Measurements from ENCODE around the gene NRXN3. TPM values are rescaled to one million over a fixed set of nuclear protein-coding genes. Genes with fewer than 3 reads are reported as not detected.

The NRXN3 gene
- total and polyA plus RNA-seq, 3 experiments from 2014 or later = not detected

GRCh38 chr14:78921856-78922255 is 751.7 kb downstream of the NRXN3 start:
- H3K4me3 Mint-ChIP-seq = no peak overlapping the region
- Histone ChIP-seq H3K27ac (ENCODE audit: low read depth, low read length) (no peak overlapping the region), H3K4me3 (ENCODE audit: low read length) (no peak overlapping the region), H3K27me3 (ENCODE audit: insufficient read depth, low read length, poor library complexity, severe bottlenecking) (no peaks in the 10 kb centered on the region), H3K4me1 (ENCODE audit: insufficient read depth, low read length) (no peaks in the 10 kb centered on the region), H3K36me3 (ENCODE audit: insufficient read depth, low read length) (no peaks in the 10 kb centered on the region), H3K9me3 (ENCODE audit: low read length) (no peaks in the 10 kb centered on the region)
- ChIA-PET CTCF (no interaction called here), POLR2A (no interaction called here)
- no peak for DNase-seq
- H3K9me3 Mint-ChIP-seq = peaks cover 0 to 4% (median 2%) of the 10 kb centered on the region in 5 donors
- peaks cover 0 to 1% of the 10 kb centered on the region in 2 donors for H3K27me3 Mint-ChIP-seq
- H3K27ac Mint-ChIP-seq = no peak overlapping the region
- no peaks in the 10 kb centered on the region for H3K4me1 Mint-ChIP-seq
- no peaks in the 10 kb centered on the region for H3K36me3 Mint-ChIP-seq

- Mint-ChIP-seq H3K4me1 (no peaks in the 10 kb centered on the region), H3K4me3 (no peak overlapping the region), H3K9me3 (peaks cover 0 to 7% (median 2%) of the 10 kb centered on the region in 5 donors), H3K27me3 (peaks cover 0 to 1% of the 10 kb centered on the region in 2 donors), H3K36me3 (no peaks in the 10 kb centered on the region), H3K27ac (no peak overlapping the region)
- no peak overlapping the region for H3K27ac ChIP-seq (ENCODE audit: low read depth, low read length)
- no peak for DNase-seq
- H3K4me3 ChIP-seq (ENCODE audit: low read length) = no peak overlapping the region
- H3K9me3 ChIP-seq (ENCODE audit: low read length) = no peaks in the 10 kb centered on the region
- no peaks in the 10 kb centered on the region for H3K36me3 ChIP-seq (ENCODE audit: insufficient read depth, low read length)
- H3K4me1 ChIP-seq (ENCODE audit: insufficient read depth, low read length) = no peaks in the 10 kb centered on the region
- ChIA-PET POLR2A (no interaction called here), CTCF (no interaction called here)
- H3K27me3 ChIP-seq (ENCODE audit: insufficient read depth, low read length, poor library complexity, severe bottlenecking) = no peaks in the 10 kb centered on the region
Observed at GRCh38 chr14:78927261-78927660, 757.1 kb downstream of the NRXN3 start.

- ChIA-PET POLR2A (no interaction called here), CTCF (interaction anchor here (1.3 to 1.4 kb wide), 2 partner anchors 22 to 26 kb away, joined by 3 to 4 read pairs; no protein-coding TSS in a partner anchor)
- H3K4me1 ChIP-seq (ENCODE audit: insufficient read depth, low read length) = no peaks in the 10 kb centered on the region
- no peak overlapping the region for H3K27ac ChIP-seq (ENCODE audit: low read depth, low read length)
- no peaks in the 10 kb centered on the region for H3K27me3 ChIP-seq (ENCODE audit: insufficient read depth, low read length, poor library complexity, severe bottlenecking)
- H3K36me3 Mint-ChIP-seq = no peaks in the 10 kb centered on the region
- no peaks in the 10 kb centered on the region for H3K27me3 Mint-ChIP-seq
- H3K4me3 ChIP-seq (ENCODE audit: low read length) = no peak overlapping the region
- H3K4me3 Mint-ChIP-seq = no peak overlapping the region
- H3K36me3 ChIP-seq (ENCODE audit: insufficient read depth, low read length) = no peaks in the 10 kb centered on the region
- H3K4me1 Mint-ChIP-seq = no peaks in the 10 kb centered on the region
- H3K9me3 ChIP-seq (ENCODE audit: low read length) = no peaks in the 10 kb centered on the region
- peaks cover 0 to 5% (median 2%) of the 10 kb centered on the region in 5 donors for H3K9me3 Mint-ChIP-seq
- H3K27ac Mint-ChIP-seq = no peak overlapping the region
- no peak for DNase-seq
Observed at GRCh38 chr14:78933166-78933565, 763.0 kb downstream of the NRXN3 start.

DNA sequence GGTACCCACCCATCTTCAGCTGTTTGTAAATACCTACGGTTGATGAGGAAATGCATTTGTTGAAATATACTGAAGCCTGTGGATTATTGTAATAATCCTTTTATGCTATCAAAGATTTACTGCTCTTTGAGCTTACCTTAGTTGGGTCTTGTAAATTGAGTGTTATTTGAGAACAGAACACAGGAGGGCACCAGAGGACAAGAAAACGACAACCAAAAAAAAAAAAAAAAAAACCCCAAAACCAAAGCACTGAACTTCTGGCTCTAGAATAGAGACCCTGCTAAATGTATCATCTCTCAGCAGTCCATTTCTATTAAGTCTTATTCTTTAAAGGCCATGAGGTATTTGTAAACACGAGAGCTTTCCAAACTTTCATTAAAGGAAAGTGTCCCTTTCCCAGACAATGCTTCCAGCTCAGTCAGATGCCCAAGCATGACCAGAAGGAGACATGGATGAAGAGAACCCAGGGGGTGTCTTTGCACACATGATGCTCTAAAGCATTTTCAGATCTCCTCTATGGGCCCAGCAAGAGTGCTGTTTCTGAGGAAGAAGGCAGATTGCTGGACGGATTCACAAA is 763.9 kb downstream of the NRXN3 start:
- H3K4me3 Mint-ChIP-seq = no peak overlapping the region
- Histone ChIP-seq H3K4me3 (ENCODE audit: low read length) (no peak overlapping the region), H3K36me3 (ENCODE audit: insufficient read depth, low read length) (no peaks in the 10 kb centered on the region), H3K27me3 (ENCODE audit: insufficient read depth, low read length, poor library complexity, severe bottlenecking) (no peaks in the 10 kb centered on the region), H3K4me1 (ENCODE audit: insufficient read depth, low read length) (no peaks in the 10 kb centered on the region), H3K27ac (ENCODE audit: low read depth, low read length) (no peak overlapping the region), H3K9me3 (ENCODE audit: low read length) (no peaks in the 10 kb centered on the region)
- no peaks in the 10 kb centered on the region for H3K36me3 Mint-ChIP-seq
- H3K27me3 Mint-ChIP-seq = no peaks in the 10 kb centered on the region
- H3K9me3 Mint-ChIP-seq = peaks cover 0 to 5% (median 0%) of the 10 kb centered on the region in 5 donors
- ChIA-PET CTCF (interaction anchor here (1.3 to 1.4 kb wide), 2 partner anchors 21 to 25 kb away, joined by 3 to 4 read pairs; no protein-coding TSS in a partner anchor), POLR2A (no interaction called here)
- no peak overlapping the region for H3K27ac Mint-ChIP-seq
- DNase-seq = no peak
- H3K4me1 Mint-ChIP-seq = no peaks in the 10 kb centered on the region

- no peaks in the 10 kb centered on the region for H3K4me1 Mint-ChIP-seq
- Histone ChIP-seq H3K27me3 (ENCODE audit: insufficient read depth, low read length, poor library complexity, severe bottlenecking) (no peaks in the 10 kb centered on the region), H3K9me3 (ENCODE audit: low read length) (no peaks in the 10 kb centered on the region), H3K27ac (ENCODE audit: low read depth, low read length) (no peak overlapping the region), H3K4me1 (ENCODE audit: insufficient read depth, low read length) (no peaks in the 10 kb centered on the region), H3K4me3 (ENCODE audit: low read length) (no peak overlapping the region), H3K36me3 (ENCODE audit: insufficient read depth, low read length) (no peaks in the 10 kb centered on the region)
- H3K27ac Mint-ChIP-seq = no peak overlapping the region
- H3K27me3 Mint-ChIP-seq = peaks cover 2 to 3% of the 10 kb centered on the region in 2 donors
- CTCF ChIA-PET = no interaction called here
- no peak overlapping the region for H3K4me3 Mint-ChIP-seq
- H3K36me3 Mint-ChIP-seq = no peaks in the 10 kb centered on the region
- POLR2A ChIA-PET = no interaction called here
- peaks cover 0 to 7% (median 0%) of the 10 kb centered on the region in 5 donors for H3K9me3 Mint-ChIP-seq
- no peak for DNase-seq
Observed at GRCh38 chr14:78946949-78947348, 776.8 kb downstream of the NRXN3 start.

DNA sequence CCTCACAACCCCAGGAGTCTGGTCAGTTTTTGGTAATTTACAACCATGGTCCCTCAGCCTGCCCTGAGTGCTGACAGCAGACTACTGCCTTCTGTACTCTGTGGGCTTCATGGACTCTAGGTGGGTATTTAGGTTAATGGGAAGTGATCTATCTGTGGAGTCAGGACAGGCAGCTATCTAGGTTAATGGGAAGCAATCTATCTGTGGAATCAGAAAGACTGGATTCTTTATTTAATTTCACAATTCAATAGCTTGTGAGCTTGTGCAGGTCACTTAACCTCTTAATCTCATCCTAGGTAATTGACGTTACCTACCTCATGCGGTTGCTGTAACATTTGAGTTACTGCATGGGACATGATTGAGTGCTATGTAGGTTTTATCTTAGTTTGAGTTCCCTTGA is 777.5 kb downstream of the NRXN3 start:
- no peak overlapping the region for H3K4me3 ChIP-seq (ENCODE audit: low read length)
- H3K9me3 Mint-ChIP-seq = peaks cover 0 to 5% (median 0%) of the 10 kb centered on the region in 5 donors
- H3K9me3 ChIP-seq (ENCODE audit: low read length) = no peaks in the 10 kb centered on the region
- ChIA-PET POLR2A (no interaction called here), CTCF (no interaction called here)
- no peaks in the 10 kb centered on the region for H3K36me3 ChIP-seq (ENCODE audit: insufficient read depth, low read length)
- no peak overlapping the region for H3K27ac ChIP-seq (ENCODE audit: low read depth, low read length)
- H3K4me1 ChIP-seq (ENCODE audit: insufficient read depth, low read length) = no peaks in the 10 kb centered on the region
- no peaks in the 10 kb centered on the region for H3K36me3 Mint-ChIP-seq
- no peak for DNase-seq
- H3K27me3 ChIP-seq (ENCODE audit: insufficient read depth, low read length, poor library complexity, severe bottlenecking) = no peaks in the 10 kb centered on the region
- H3K27ac Mint-ChIP-seq = no peak overlapping the region
- no peak overlapping the region for H3K4me3 Mint-ChIP-seq
- no peaks in the 10 kb centered on the region for H3K4me1 Mint-ChIP-seq
- H3K27me3 Mint-ChIP-seq = peaks cover 0 to 3% of the 10 kb centered on the region in 2 donors

- no peak for DNase-seq
- CTCF ChIA-PET = no interaction called here
- H3K27ac ChIP-seq (ENCODE audit: low read depth, low read length) = no peak overlapping the region
- H3K9me3 Mint-ChIP-seq = no peaks in the 10 kb centered on the region
- no peak overlapping the region for H3K4me3 Mint-ChIP-seq
- no peaks in the 10 kb centered on the region for H3K4me1 Mint-ChIP-seq
- H3K9me3 ChIP-seq (ENCODE audit: low read length) = no peaks in the 10 kb centered on the region
- H3K4me1 ChIP-seq (ENCODE audit: insufficient read depth, low read length) = no peaks in the 10 kb centered on the region
- H3K27ac Mint-ChIP-seq = no peak overlapping the region
- no peak overlapping the region for H3K4me3 ChIP-seq (ENCODE audit: low read length)
- H3K36me3 ChIP-seq (ENCODE audit: insufficient read depth, low read length) = no peaks in the 10 kb centered on the region
- H3K27me3 Mint-ChIP-seq = peaks cover 0 to 3% of the 10 kb centered on the region in 2 donors
- no peaks in the 10 kb centered on the region for H3K27me3 ChIP-seq (ENCODE audit: insufficient read depth, low read length, poor library complexity, severe bottlenecking)
- H3K36me3 Mint-ChIP-seq = no peaks in the 10 kb centered on the region
- POLR2A ChIA-PET = no interaction called here
Observed at GRCh38 chr14:78950649-78951048, 780.5 kb downstream of the NRXN3 start.

GRCh38 chr14:78951602-78952001 is 781.4 kb downstream of the NRXN3 start:
- Mint-ChIP-seq H3K9me3 (no peaks in the 10 kb centered on the region), H3K27me3 (peaks cover 0 to 3% of the 10 kb centered on the region in 2 donors), H3K27ac (no peak overlapping the region), H3K4me3 (no peak overlapping the region), H3K36me3 (no peaks in the 10 kb centered on the region), H3K4me1 (no peaks in the 10 kb centered on the region)
- Histone ChIP-seq H3K27ac (ENCODE audit: low read depth, low read length) (no peak overlapping the region), H3K4me1 (ENCODE audit: insufficient read depth, low read length) (no peaks in the 10 kb centered on the region), H3K9me3 (ENCODE audit: low read length) (no peaks in the 10 kb centered on the region), H3K4me3 (ENCODE audit: low read length) (no peak overlapping the region), H3K36me3 (ENCODE audit: insufficient read depth, low read length) (no peaks in the 10 kb centered on the region), H3K27me3 (ENCODE audit: insufficient read depth, low read length, poor library complexity, severe bottlenecking) (no peaks in the 10 kb centered on the region)
- ChIA-PET CTCF (no interaction called here), POLR2A (no interaction called here)
- no peak for DNase-seq

Measured in CD8-positive, alpha-beta memory T cell (primary cell).